GM23338 (cell line): ENCODE measurements around the gene LAMC2. TPM values are rescaled to one million over a fixed set of nuclear protein-coding genes. Genes with fewer than 3 reads are reported as not detected.

Experiments used
- ATAC-seq: fragments of 200-7000 bp; cut with Tn5 transposase; 3 replicates; pipeline ENCODE4 v1.9.1; 2020
- DNase-seq: peaks from one replicate; pipeline ENCODE4 v3.0.0-alpha.2; 2015; ENCODE audit warnings: low spot score
- H2AFZ ChIP-seq: fragments of 200-600 bp; sonication (generic); 2 replicates; pipeline ENCODE4 v1.8.0; 2016; ENCODE audit warnings: antibody characterized with exemption, mild to moderate bottlenecking, moderate library complexity
- H3F3A ChIP-seq: fragments of 200-600 bp; sonication (generic); replicated peaks from 2 replicates; pipeline ENCODE4 v1.8.0; 2017; ENCODE audit warnings: antibody characterized with exemption, mixed run types, low read depth
- H3K27ac ChIP-seq: fragments of 200-600 bp; sonication (generic); 2 replicates; pipeline ENCODE4 v1.6.1; 2016; ENCODE audit warnings: low read depth
- H3K27me3 ChIP-seq: fragments of 200-600 bp; sonication (generic); 2 replicates; pipeline ENCODE4 v1.8.0; 2016; ENCODE audit warnings: mild to moderate bottlenecking, mixed run types, moderate library complexity; ENCODE audit not compliant: insufficient read depth
- H3K36me3 ChIP-seq: fragments of 200-600 bp; sonication (generic); 2 replicates; pipeline ENCODE4 v1.8.0; 2016; ENCODE audit warnings: mild to moderate bottlenecking; ENCODE audit not compliant: insufficient read depth
- H3K4me1 ChIP-seq: fragments of 200-600 bp; sonication (generic); 2 replicates; pipeline ENCODE4 v1.8.0; 2016; ENCODE audit warnings: mild to moderate bottlenecking, moderate library complexity; ENCODE audit not compliant: insufficient read depth
- H3K4me2 ChIP-seq: fragments of 200-600 bp; sonication (generic); 2 replicates; pipeline ENCODE4 v1.7.1; 2017; ENCODE audit warnings: mixed run types
- H3K4me3 ChIP-seq: fragments of 200-600 bp; sonication (generic); 2 replicates; pipeline ENCODE4 v1.6.1; 2016; ENCODE audit warnings: mixed run types
- H3K79me2 ChIP-seq: fragments of 200-600 bp; sonication (generic); replicated peaks from 2 replicates; pipeline ENCODE4 v1.8.0; 2017; ENCODE audit warnings: mild to moderate bottlenecking; ENCODE audit not compliant: insufficient read depth
- H3K9me2 ChIP-seq: fragments of 200-600 bp; sonication (generic); 2 replicates; pipeline ENCODE4 v1.8.0; 2017; ENCODE audit not compliant: insufficient read depth
- H4K20me1 ChIP-seq: fragments of 200-600 bp; sonication (generic); replicated peaks from 2 replicates; pipeline ENCODE4 v1.8.0; 2017; ENCODE audit warnings: mild to moderate bottlenecking; ENCODE audit not compliant: insufficient read depth
- H3K27ac Mint-ChIP-seq: 2 replicates; pipeline ENCODE4 v1.8.0; 2020; ENCODE audit warnings: inconsistent platforms, mild to moderate bottlenecking, moderate library complexity, mixed read lengths
- H3K27me3 Mint-ChIP-seq: 3 replicates; pipeline ENCODE4 v1.8.0; 2022; ENCODE audit warnings: low read depth, mild to moderate bottlenecking, moderate library complexity, mixed read lengths, inconsistent platforms; ENCODE audit not compliant: insufficient read depth, poor library complexity
- H3K36me3 Mint-ChIP-seq: 3 replicates; pipeline ENCODE4 v1.8.0; 2021; ENCODE audit warnings: low read depth, mild to moderate bottlenecking, inconsistent platforms, moderate library complexity, mixed read lengths
- H3K4me1 Mint-ChIP-seq: 3 replicates; pipeline ENCODE4 v1.8.0; 2020; ENCODE audit warnings: mild to moderate bottlenecking, inconsistent platforms, mixed read lengths
- H3K4me3 Mint-ChIP-seq: 3 replicates; pipeline ENCODE4 v1.8.0; 2021; ENCODE audit warnings: moderate library complexity, mild to moderate bottlenecking, inconsistent platforms, mixed read lengths
- H3K9me3 Mint-ChIP-seq: 3 replicates; pipeline ENCODE4 v1.8.0; 2020; ENCODE audit warnings: moderate library complexity, mild to moderate bottlenecking, inconsistent platforms, mixed read lengths
- CTCF ChIP-seq, 2 experiments: fragments of 200-600 bp in 1 of 2; sonication (generic) in 1 of 2; conservative IDR thresholded peaks; 2 replicates each; pipeline versions ENCODE4 v1.5.1 to v1.6.1; 2016 to 2017; ENCODE audit warnings: antibody characterized with exemption in 2 of 2, low read depth in 2 of 2, mild to moderate bottlenecking in 2 of 2, moderate library complexity in 1 of 2
- NANOG ChIP-seq: IDR thresholded peaks from 2 replicates; pipeline ENCODE4 v1.6.1; 2016; ENCODE audit warnings: antibody characterized with exemption, borderline replicate concordance
- ZNF462 ChIP-seq: fragments of 250-450 bp; sonication (Bioruptor Pico); IDR thresholded peaks from 2 replicates; pipeline ENCODE4 v1.5.0; 2020; ENCODE audit warnings: mild to moderate bottlenecking, moderate library complexity
- polyA plus RNA-seq: library from polyadenylated mRNA; unstranded; fragments of >200 nt; fragmentation: Nextera tagmentation; extraction: Ambion mirVana; gene quantifications from 2 replicates; pipeline ENCODE4 v1.2.1, GENCODE V29; 2016
- total RNA-seq: library from RNA; depleted of rRNA; stranded (reverse); fragments of >200 nt; shearing (Covaris generic); gene quantifications from 2 replicates; pipeline ENCODE4 v1.2.3, GENCODE V29; 2014

The LAMC2 gene
- total and polyA plus RNA-seq, 2 experiments from 2014 or later = 4.3 to 19.5 TPM

GRCh38 chr1:183227422-183228346 is 41.6 kb downstream of the LAMC2 start:
- Mint-ChIP-seq H3K4me3 (no peak overlapping the region), H3K27ac (no peak overlapping the region), H3K27me3 (peaks cover 2% of the 10 kb centered on the region), H3K9me3 (no peaks in the 10 kb centered on the region), H3K4me1 (peaks cover 23% of the 10 kb centered on the region), H3K36me3 (no peaks in the 10 kb centered on the region)
- H3K4me3 ChIP-seq = no peak overlapping the region
- H3F3A ChIP-seq = no peaks in the 10 kb centered on the region
- no peak overlapping the region for H3K4me2 ChIP-seq
- H3K27ac ChIP-seq = no peak overlapping the region
- H3K79me2 ChIP-seq = no peaks in the 10 kb centered on the region
- TF ChIP-seq ZNF462 (peak; percentile 10; the same call in 1 of the 2 replicates), NANOG (no peak), CTCF (conservative IDR thresholded peaks at IDR 0.05; ENCODE audit: low read depth in 2 of 2) (peak; percentile 82 to 89)
- H3K27me3 ChIP-seq = no peaks in the 10 kb centered on the region
- H2AFZ ChIP-seq = peak overlapping the region; percentile 29; the same call in 1 of the 2 replicates
- ATAC-seq (peak; percentile 97), DNase-seq (peak; percentile 89)
- no peaks in the 10 kb centered on the region for H3K4me1 ChIP-seq
- no peaks in the 10 kb centered on the region for H3K9me2 ChIP-seq
- H3K36me3 ChIP-seq = no peaks in the 10 kb centered on the region
- no peaks in the 10 kb centered on the region for H4K20me1 ChIP-seq
